SH-SY5Y (cell line): ENCODE results near the gene RABGGTA.

Experiments
- GATA2 ChIP-seq: IDR thresholded peaks from 2 replicates; pipeline ENCODE4 v1.6.1; 2011; ENCODE audit warnings: mild to moderate bottlenecking, low read depth, low read length
- GATA3 ChIP-seq: IDR thresholded peaks from 2 replicates; pipeline ENCODE4 v1.6.1; 2011; ENCODE audit warnings: low read depth, mild to moderate bottlenecking, low read length, moderate library complexity

RABGGTA gene

DNA sequence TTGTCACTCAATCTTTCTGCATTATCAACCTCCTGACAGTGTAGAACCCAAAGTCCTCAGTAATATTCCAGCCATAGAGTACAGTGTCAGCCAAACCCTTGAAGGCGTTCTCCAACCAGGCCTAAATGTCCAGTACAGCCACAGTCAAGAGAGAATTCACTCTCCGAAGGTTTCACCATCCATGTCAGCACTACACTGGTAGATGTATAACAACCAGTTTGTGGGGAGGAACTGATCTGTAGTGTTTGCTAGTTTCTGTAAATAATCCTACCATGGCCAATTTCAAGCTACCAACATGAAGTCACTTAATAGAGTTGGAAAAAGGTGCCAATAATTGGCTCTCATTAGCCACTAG is 55.1 kb downstream of the RABGGTA start:
- TF ChIP-seq GATA2 (no peak), GATA3 (no peak)
